Kidney (tissue), 14 donors: Measurements from ENCODE around the gene ZNF577. TPM values are rescaled to one million over a fixed set of nuclear protein-coding genes. Genes with fewer than 3 reads are reported as not detected.

Experiments used
- DNase-seq, 5 donors: peaks; one replicate each; pipeline ENCODE4 v3.0.0-alpha.2; 2013 to 2020
- FAIRE-seq: peaks from 2 replicates; lab custom pipeline; 2012; peaks lifted over from hg19 to GRCh38; lab: Jason Lieb, UNC
- H3K27ac ChIP-seq, 2 donors: one replicate each; pipeline ENCODE4 v1.7.0; 2013; ENCODE audit warnings: low read depth in 2 of 2, low read length in 2 of 2, inconsistent platforms in 1 of 2
- H3K27me3 ChIP-seq: one replicate; pipeline ENCODE4 v1.7.1; 2013; ENCODE audit warnings: low read length, inconsistent platforms; ENCODE audit not compliant: control insufficient read depth, insufficient read depth
- H3K36me3 ChIP-seq, 3 donors: one replicate each; pipeline versions ENCODE4 v1.7.0 to v1.7.1; 2013; ENCODE audit warnings: low read length in 3 of 3, control low read depth in 1 of 3, inconsistent platforms in 1 of 3; ENCODE audit not compliant: insufficient read depth in 3 of 3, control insufficient read depth in 2 of 3
- H3K4me1 ChIP-seq, 3 donors: one replicate each; pipeline versions ENCODE4 v1.7.0 to v1.7.1; 2013; ENCODE audit warnings: low read length in 3 of 3, inconsistent platforms in 1 of 3, low read depth in 1 of 3; ENCODE audit not compliant: control insufficient read depth in 2 of 3, insufficient read depth in 2 of 3
- H3K4me3 ChIP-seq, 3 donors: one replicate each; pipeline versions ENCODE4 v1.7.0 to v1.8.1; 2013; ENCODE audit warnings: low read length in 3 of 3, control low read depth in 1 of 3, inconsistent platforms in 1 of 3
- H3K9ac ChIP-seq, 3 donors: one replicate each; pipeline versions ENCODE4 v1.7.0 to v1.7.1; 2013; ENCODE audit warnings: low read length in 3 of 3, control low read depth in 1 of 3, inconsistent platforms in 1 of 3
- H3K9me3 ChIP-seq, 3 donors: one replicate each; pipeline versions ENCODE4 v1.7.0 to v1.7.1; 2013; ENCODE audit warnings: low read length in 3 of 3, control low read depth in 1 of 3, inconsistent platforms in 1 of 3; ENCODE audit not compliant: control insufficient read depth in 2 of 3, insufficient read depth in 1 of 3
- CTCF ChIP-seq: IDR thresholded peaks from 3 replicates; pipeline ENCODE4 v1.5.1; 2012; ENCODE audit warnings: mild to moderate bottlenecking, moderate library complexity, borderline replicate concordance; ENCODE audit not compliant: insufficient read depth; ENCODE audit errors: extremely low read depth
- intact Hi-C: fragments of 100-400 bp; cut with DNase I; formaldehyde crosslinking; loops from one replicate; pipeline ENCODE4 v1.11.1; 2022
- polyA plus RNA-seq: library from polyadenylated mRNA; stranded (reverse); fragments of 350-450 nt; fragmentation: Illumina TruSeq; extraction: RNeasy Lipid Tissue Mini Kit (QIAGEN cat#74804); gene quantifications from one replicate; pipeline ENCODE4 v1.2.3, GENCODE V29; 2014; ENCODE audit warnings: low read depth, low replicate concordance; ENCODE audit not compliant: insufficient read depth
- total RNA-seq: library from RNA; stranded (reverse); fragmentation: NEBNext Ultra II Directional; extraction: Animal tissue kit (Norgen Biotek cat#: 25700); gene quantifications from one replicate; pipeline ENCODE4 v1.2.1, GENCODE V29; 2021
- donor health status: control.
- donor health status: control.
- donor health status: control.
- donor health status: control.
- donor health status: control.
- donor health status: DM: yes; HTN: yes; CAD: no.
- donor health status: Normal renal cell carcinoma (clear cell type).

The ZNF577 gene
- total and polyA plus RNA-seq, 2 donors from 2014 or later = 19.0 to 32.2 TPM

- peaks cover 17 to 29% (median 20%) of the 10 kb centered on the region in 3 donors for H3K36me3 ChIP-seq
Measured at GRCh38 chr19:51901860-51902259, 14.1 kb upstream of the ZNF577 start.

GRCh38 chr19:51891193-51891747 lies 3.5 kb upstream of the ZNF577 start:
- Histone ChIP-seq H3K27ac (no peak overlapping the region), H3K9me3 (peaks cover 13 to 57% (median 46%) of the 10 kb centered on the region in 3 donors), H3K4me3 (peak overlapping the region in 1 of 3 donors; percentile 21), H3K4me1 (no peaks in the 10 kb centered on the region), H3K36me3 (peaks cover 36 to 58% (median 43%) of the 10 kb centered on the region in 3 donors), H3K9ac (no peak overlapping the region), H3K27me3 (no peaks in the 10 kb centered on the region)
- FAIRE-seq (no peak), DNase-seq (peak in 1 of 5 donors; percentile 2)
- no peak for TF ChIP-seq CTCF
- intact Hi-C loops = no loop called here

More at GRCh38 chr19:51901860-51902259, 14.1 kb upstream of the ZNF577 start:
- FAIRE-seq = no peak
- Histone ChIP-seq H3K4me3 (no peak overlapping the region), H3K27me3 (no peaks in the 10 kb centered on the region), H3K9me3 (peaks cover 3 to 13% (median 4%) of the 10 kb centered on the region in 3 donors), H3K9ac (no peak overlapping the region), H3K4me1 (peaks cover 0 to 2% (median 0%) of the 10 kb centered on the region in 3 donors), H3K27ac (no peak overlapping the region)
- intact Hi-C loops = no loop called here
- no peak for TF ChIP-seq CTCF
- DNase-seq = no peak

GRCh38 chr19:51889934-51890333 lies 2.2 kb upstream of the ZNF577 start:
- Histone ChIP-seq H3K9me3 (peaks cover 10 to 56% (median 40%) of the 10 kb centered on the region in 3 donors), H3K36me3 (peaks cover 28 to 47% (median 35%) of the 10 kb centered on the region in 3 donors), H3K27ac (no peak overlapping the region), H3K4me3 (no peak overlapping the region), H3K4me1 (no peaks in the 10 kb centered on the region), H3K27me3 (no peaks in the 10 kb centered on the region), H3K9ac (no peak overlapping the region)
- TF ChIP-seq CTCF = no peak
- FAIRE-seq (no peak), DNase-seq (no peak)
- intact Hi-C loops = no loop called here
